Tracheal epithelial cell (primary cell): ENCODE results near the gene SMIM35. TPM values are rescaled to one million over a fixed set of nuclear protein-coding genes. Genes with fewer than 3 reads are reported as not detected.

Experiments
- total RNA-seq: library from RNA; depleted of rRNA; stranded (reverse); fragments of >200 nt; gene quantifications from 2 replicates; pipeline ENCODE4 v1.2.1, GENCODE V29; 2014

Gene SMIM35
- under 0.01 TPM in 1 of 2 replicates, not detected in the other for total RNA-seq

GRCh38 chr11:118086913-118087768, at the start of gene SMIM35:
SMIM35 (minus strand) TSS chr11:118086963; CDS start chr11:118086757, 206 bp downstream.

GRCh38 chr11:118076754-118077281, 9.9 kb downstream of the SMIM35 start, which contains the start of gene TMPRSS4:
TMPRSS4 (plus strand) TSS chr11:118077078; CDS start chr11:118077303, 225 bp downstream.

GRCh38 chr11:117985953-117986887, 100.5 kb downstream of the SMIM35 start, which contains the start of gene IL10RA:
IL10RA (plus strand) TSS chr11:117986394; CDS start chr11:117986468, 74 bp downstream.

Other genes with a start within 250 kb of the SMIM35 start
- gene FXYD6, start 210.3 kb downstream of the SMIM35 start, total RNA-seq: 0.72 TPM in 1 of 2 replicates, not detected in the other
- 1.7 and 4.6 TPM in 2 replicates for gene TMPRSS13, start 157.6 kb downstream of the SMIM35 start, total RNA-seq
- under 0.01 TPM in 1 of 2 replicates, not detected in the other for gene IL10RA, start 100.6 kb downstream of the SMIM35 start, total RNA-seq
- 48.7 and 86.1 TPM in 2 replicates for gene TMPRSS4, start 9.9 kb downstream of the SMIM35 start, total RNA-seq
- 0.43 and 3.4 TPM in 2 replicates for gene SCN4B, start 65.9 kb upstream of the SMIM35 start, total RNA-seq
- 0.21 and 0.24 TPM in 2 replicates for gene SCN2B, start 89.7 kb upstream of the SMIM35 start, total RNA-seq
- not detected in 2 replicates for gene JAML, start 138.0 kb upstream of the SMIM35 start, total RNA-seq
- gene MPZL3, start 165.4 kb upstream of the SMIM35 start, total RNA-seq: 28.2 and 34.3 TPM in 2 replicates
- 72.3 and 106 TPM in 2 replicates for gene MPZL2, start 177.3 kb upstream of the SMIM35 start, total RNA-seq
- gene CD3E, start 217.8 kb upstream of the SMIM35 start, total RNA-seq: not detected in 2 replicates